H9 (cell line): ENCODE data around the gene SRGAP2C. TPM values are rescaled to one million over a fixed set of nuclear protein-coding genes. Genes with fewer than 3 reads are reported as not detected.
"Not testable (repeated sequence)": the region's sequence is repeated elsewhere in the genome, so short reads cannot be mapped to it uniquely, and the experiment has no call there.

ENCODE experiments used
- DNase-seq: peaks from one replicate; pipeline ENCODE4 v3.0.0-alpha.2; 2017
- H2AFZ ChIP-seq: one replicate; pipeline ENCODE4 v1.6.1; 2013; ENCODE audit warnings: mild to moderate bottlenecking, low read length, control low read depth, moderate library complexity
- H2AK5ac ChIP-seq: 2 replicates; pipeline ENCODE4 v1.6.1; 2013; ENCODE audit warnings: low read length, control low read depth, mixed read lengths; ENCODE audit not compliant: insufficient read length
- H2BK120ac ChIP-seq: one replicate; pipeline ENCODE4 v1.6.1; 2013; ENCODE audit warnings: low read depth, mild to moderate bottlenecking, low read length, control low read depth, inconsistent platforms; ENCODE audit not compliant: poor library complexity, severe bottlenecking
- H2BK12ac ChIP-seq: 2 replicates; pipeline ENCODE4 v1.6.1; 2013; ENCODE audit warnings: low read length, control low read depth, mixed read lengths, low read depth; ENCODE audit not compliant: insufficient read length
- H2BK15ac ChIP-seq: 2 replicates; pipeline ENCODE4 v1.6.1; 2013; ENCODE audit warnings: low read depth, low read length, control low read depth
- H2BK20ac ChIP-seq: one replicate; pipeline ENCODE4 v1.6.1; 2013; ENCODE audit warnings: low read depth, mild to moderate bottlenecking, low read length, control low read depth, inconsistent platforms; ENCODE audit not compliant: poor library complexity, severe bottlenecking
- H2BK5ac ChIP-seq: 2 replicates; pipeline ENCODE4 v1.6.1; 2013; ENCODE audit warnings: low read length, control low read depth, mixed read lengths; ENCODE audit not compliant: insufficient read length
- H3K14ac ChIP-seq: 2 replicates; pipeline ENCODE4 v1.6.1; 2013; ENCODE audit warnings: low read length, control low read depth; ENCODE audit not compliant: insufficient read depth
- H3K18ac ChIP-seq: 2 replicates; pipeline ENCODE4 v1.6.1; 2013; ENCODE audit warnings: low read depth, mild to moderate bottlenecking, mixed read lengths, low read length, control low read depth; ENCODE audit not compliant: insufficient read length
- H3K23ac ChIP-seq: 2 replicates; pipeline ENCODE4 v1.6.1; 2013; ENCODE audit warnings: low read length, control low read depth, mixed read lengths, low read depth; ENCODE audit not compliant: insufficient read length
- H3K23me2 ChIP-seq: 2 replicates; pipeline ENCODE4 v1.6.1; 2013; ENCODE audit warnings: low read depth, mild to moderate bottlenecking, mixed read lengths, low read length, control low read depth; ENCODE audit not compliant: insufficient read length, poor library complexity, severe bottlenecking
- H3K27ac ChIP-seq: 2 replicates; pipeline ENCODE4 v1.5.1; 2013; ENCODE audit warnings: low read length, control low read depth, mixed read lengths, low read depth; ENCODE audit not compliant: insufficient read length
- H3K27me3 ChIP-seq: 2 replicates; pipeline ENCODE4 v1.6.1; 2013; ENCODE audit warnings: low read length, control low read depth, inconsistent platforms; ENCODE audit not compliant: insufficient read depth
- H3K4ac ChIP-seq: 2 replicates; pipeline ENCODE4 v1.6.1; 2013; ENCODE audit warnings: low read depth, mild to moderate bottlenecking, control low read depth, inconsistent platforms, low read length, moderate library complexity
- H3K4me1 ChIP-seq: 2 replicates; pipeline ENCODE4 v1.6.1; 2013; ENCODE audit warnings: low read length, control low read depth, inconsistent platforms; ENCODE audit not compliant: insufficient read depth
- H3K4me2 ChIP-seq: 2 replicates; pipeline ENCODE4 v1.6.1; 2013; ENCODE audit warnings: low read length, control low read depth, mixed read lengths; ENCODE audit not compliant: insufficient read length, insufficient read depth
- H3K56ac ChIP-seq: 2 replicates; pipeline ENCODE4 v1.6.1; 2013; ENCODE audit warnings: low read depth, mild to moderate bottlenecking, mixed read lengths, low read length, control low read depth; ENCODE audit not compliant: insufficient read length
- H3K79me1 ChIP-seq: 2 replicates; pipeline ENCODE4 v1.6.1; 2013; ENCODE audit warnings: low read depth, mild to moderate bottlenecking, moderate library complexity, low read length, control low read depth, inconsistent platforms; ENCODE audit not compliant: insufficient read depth, poor library complexity, severe bottlenecking
- H3K79me2 ChIP-seq: 2 replicates; pipeline ENCODE4 v1.6.1; 2013; ENCODE audit warnings: low read length, control low read depth, inconsistent platforms; ENCODE audit not compliant: insufficient read depth
- H3K9ac ChIP-seq: 2 replicates; pipeline ENCODE4 v1.6.1; 2013; ENCODE audit warnings: low read length, control low read depth, mixed read lengths; ENCODE audit not compliant: insufficient read length; ENCODE audit errors: extremely low read depth
- H3K9me3 ChIP-seq: one replicate; pipeline ENCODE4 v1.6.1; 2013; ENCODE audit warnings: low read depth, low read length, inconsistent platforms; ENCODE audit not compliant: control insufficient read depth
- H3T11ph ChIP-seq: one replicate; pipeline ENCODE4 v1.6.1; 2013; ENCODE audit warnings: mild to moderate bottlenecking, low read length, control low read depth, inconsistent platforms
- H4K20me1 ChIP-seq: one replicate; pipeline ENCODE4 v1.6.1; 2013; ENCODE audit not compliant: control insufficient read depth, insufficient read length, insufficient read depth
- H4K5ac ChIP-seq: 2 replicates; pipeline ENCODE4 v1.6.1; 2013; ENCODE audit warnings: low read depth, mild to moderate bottlenecking, mixed read lengths, low read length, control low read depth; ENCODE audit not compliant: insufficient read length
- H4K8ac ChIP-seq: replicated peaks from 2 replicates; pipeline ENCODE4 v1.6.1; 2013; ENCODE audit warnings: low read length, control low read depth, mixed read lengths, low read depth; ENCODE audit not compliant: insufficient read length
- H4K91ac ChIP-seq: 2 replicates; pipeline ENCODE4 v1.6.1; 2013; ENCODE audit warnings: low read depth, mild to moderate bottlenecking, moderate library complexity, mixed read lengths, low read length, control low read depth; ENCODE audit not compliant: insufficient read length
- H3K27ac Mint-ChIP-seq, 3 experiments: 2 replicates in 2 of 3; 3 replicates in 1 of 3; pipeline ENCODE4 v1.8.0; 2020 to 2021; ENCODE audit warnings: mixed read lengths in 3 of 3, mild to moderate bottlenecking in 1 of 3, moderate library complexity in 1 of 3
- H3K27me3 Mint-ChIP-seq: 2 replicates; pipeline ENCODE4 v1.8.0; 2021; ENCODE audit warnings: low read depth, mild to moderate bottlenecking, moderate library complexity, mixed read lengths
- H3K36me3 Mint-ChIP-seq, 3 experiments: 2 replicates in 2 of 3; 3 replicates in 1 of 3; pipeline ENCODE4 v1.8.0; 2020 to 2021; ENCODE audit warnings: low read depth in 3 of 3, mixed read lengths in 3 of 3; ENCODE audit not compliant: insufficient read depth in 1 of 3
- H3K4me1 Mint-ChIP-seq, 2 experiments: 2 replicates each; pipeline ENCODE4 v1.8.0; 2020; ENCODE audit warnings: mixed read lengths in 2 of 2
- H3K4me3 Mint-ChIP-seq, 2 experiments: 2 replicates in 1 of 2; 3 replicates in 1 of 2; pipeline ENCODE4 v1.8.0; 2020 to 2021; ENCODE audit warnings: mild to moderate bottlenecking in 2 of 2, mixed read lengths in 2 of 2, moderate library complexity in 1 of 2
- H3K9me3 Mint-ChIP-seq, 2 experiments: 2 replicates in 1 of 2; 3 replicates in 1 of 2; pipeline ENCODE4 v1.8.0; 2020; ENCODE audit warnings: mild to moderate bottlenecking in 2 of 2, mixed read lengths in 2 of 2, moderate library complexity in 1 of 2
- WGBS: extraction: QIAGEN DNeasy Blood & Tissue Kit; methylation state at CpG from one replicate; pipeline ENCODE4 v1.1.7; 2013; ENCODE audit warnings: missing lambda C conversion rate, low lambda C conversion rate, mixed read lengths; ENCODE audit not compliant: insufficient read length; ENCODE audit errors: extremely low coverage; 5-methylcytosine and 5-hydroxymethylcytosine counted together
- total RNA-seq: library from RNA; stranded (reverse); gene quantifications from 2 replicates; pipeline ENCODE4 v1.2.1, GENCODE V29; 2021

Gene SRGAP2C
- total RNA-seq, 1 experiment from 2014 or later, result 16.5 TPM

GRCh38 chr1:121148489-121149190 lies 36.1 kb upstream of the SRGAP2C start:
- not testable (repeated sequence) for H3K9ac ChIP-seq, H3K27ac ChIP-seq, H3K9me3 ChIP-seq, H2BK120ac ChIP-seq, H3K14ac ChIP-seq, H3K4me3 Mint-ChIP-seq, H3K4me1 Mint-ChIP-seq, H4K20me1 ChIP-seq, H2AFZ ChIP-seq, H3K56ac ChIP-seq, H3K18ac ChIP-seq, H2BK12ac ChIP-seq, H4K91ac ChIP-seq, H2AK5ac ChIP-seq, H3K4me1 ChIP-seq, H2BK5ac ChIP-seq, H3K79me2 ChIP-seq, DNase-seq, H3K9me3 Mint-ChIP-seq, H3K23me2 ChIP-seq, H4K8ac ChIP-seq, H3K4me2 ChIP-seq, H3K27me3 Mint-ChIP-seq, H2BK20ac ChIP-seq, H3K79me1 ChIP-seq, H3K27ac Mint-ChIP-seq, H4K5ac ChIP-seq, H3K4ac ChIP-seq, H3T11ph ChIP-seq, H3K27me3 ChIP-seq, H3K23ac ChIP-seq, H3K36me3 Mint-ChIP-seq, H2BK15ac ChIP-seq
- no CpG with 5 or more reads among the region's 9 CpGs for WGBS

GRCh38 chr1:121151294-121151693 lies 33.5 kb upstream of the SRGAP2C start:
- H2BK5ac ChIP-seq, H3K4me3 Mint-ChIP-seq, H2BK15ac ChIP-seq, H2AFZ ChIP-seq, DNase-seq, H2AK5ac ChIP-seq, H3K14ac ChIP-seq, H4K5ac ChIP-seq, H3K9ac ChIP-seq, H3K23me2 ChIP-seq, H4K91ac ChIP-seq, H3K4me1 Mint-ChIP-seq, H3K79me1 ChIP-seq, H3K9me3 ChIP-seq, H3K4me2 ChIP-seq, H3K9me3 Mint-ChIP-seq, H3K56ac ChIP-seq, H3K4me1 ChIP-seq, H3K27me3 ChIP-seq, H2BK20ac ChIP-seq, H2BK120ac ChIP-seq, H3K36me3 Mint-ChIP-seq, H3K79me2 ChIP-seq, H3T11ph ChIP-seq, H3K27me3 Mint-ChIP-seq, H3K23ac ChIP-seq, H4K8ac ChIP-seq, H4K20me1 ChIP-seq, H3K27ac Mint-ChIP-seq, H3K4ac ChIP-seq, H3K18ac ChIP-seq, H2BK12ac ChIP-seq, H3K27ac ChIP-seq: not testable (repeated sequence)
- WGBS, result no CpG with 5 or more reads among the region's 1 CpG
